GM23338 (cell line): ENCODE results near the gene RPL34. TPM values are rescaled to one million over a fixed set of nuclear protein-coding genes. Genes with fewer than 3 reads are reported as not detected.

Source experiments
- ATAC-seq: fragments of 200-7000 bp; cut with Tn5 transposase; 3 replicates; pipeline ENCODE4 v1.9.1; 2020
- DNase-seq: peaks from one replicate; pipeline ENCODE4 v3.0.0-alpha.2; 2015; ENCODE audit warnings: low spot score
- H2AFZ ChIP-seq: fragments of 200-600 bp; sonication (generic); 2 replicates; pipeline ENCODE4 v1.8.0; 2016; ENCODE audit warnings: antibody characterized with exemption, mild to moderate bottlenecking, moderate library complexity
- H3F3A ChIP-seq: fragments of 200-600 bp; sonication (generic); replicated peaks from 2 replicates; pipeline ENCODE4 v1.8.0; 2017; ENCODE audit warnings: antibody characterized with exemption, mixed run types, low read depth
- H3K27ac ChIP-seq: fragments of 200-600 bp; sonication (generic); 2 replicates; pipeline ENCODE4 v1.6.1; 2016; ENCODE audit warnings: low read depth
- H3K27me3 ChIP-seq: fragments of 200-600 bp; sonication (generic); 2 replicates; pipeline ENCODE4 v1.8.0; 2016; ENCODE audit warnings: mild to moderate bottlenecking, mixed run types, moderate library complexity; ENCODE audit not compliant: insufficient read depth
- H3K36me3 ChIP-seq: fragments of 200-600 bp; sonication (generic); 2 replicates; pipeline ENCODE4 v1.8.0; 2016; ENCODE audit warnings: mild to moderate bottlenecking; ENCODE audit not compliant: insufficient read depth
- H3K4me1 ChIP-seq: fragments of 200-600 bp; sonication (generic); 2 replicates; pipeline ENCODE4 v1.8.0; 2016; ENCODE audit warnings: mild to moderate bottlenecking, moderate library complexity; ENCODE audit not compliant: insufficient read depth
- H3K4me2 ChIP-seq: fragments of 200-600 bp; sonication (generic); 2 replicates; pipeline ENCODE4 v1.7.1; 2017; ENCODE audit warnings: mixed run types
- H3K4me3 ChIP-seq: fragments of 200-600 bp; sonication (generic); 2 replicates; pipeline ENCODE4 v1.6.1; 2016; ENCODE audit warnings: mixed run types
- H3K79me2 ChIP-seq: fragments of 200-600 bp; sonication (generic); replicated peaks from 2 replicates; pipeline ENCODE4 v1.8.0; 2017; ENCODE audit warnings: mild to moderate bottlenecking; ENCODE audit not compliant: insufficient read depth
- H3K9me2 ChIP-seq: fragments of 200-600 bp; sonication (generic); 2 replicates; pipeline ENCODE4 v1.8.0; 2017; ENCODE audit not compliant: insufficient read depth
- H4K20me1 ChIP-seq: fragments of 200-600 bp; sonication (generic); replicated peaks from 2 replicates; pipeline ENCODE4 v1.8.0; 2017; ENCODE audit warnings: mild to moderate bottlenecking; ENCODE audit not compliant: insufficient read depth
- H3K27ac Mint-ChIP-seq: 2 replicates; pipeline ENCODE4 v1.8.0; 2020; ENCODE audit warnings: inconsistent platforms, mild to moderate bottlenecking, moderate library complexity, mixed read lengths
- H3K27me3 Mint-ChIP-seq: 3 replicates; pipeline ENCODE4 v1.8.0; 2022; ENCODE audit warnings: low read depth, mild to moderate bottlenecking, moderate library complexity, mixed read lengths, inconsistent platforms; ENCODE audit not compliant: insufficient read depth, poor library complexity
- H3K36me3 Mint-ChIP-seq: 3 replicates; pipeline ENCODE4 v1.8.0; 2021; ENCODE audit warnings: low read depth, mild to moderate bottlenecking, inconsistent platforms, moderate library complexity, mixed read lengths
- H3K4me1 Mint-ChIP-seq: 3 replicates; pipeline ENCODE4 v1.8.0; 2020; ENCODE audit warnings: mild to moderate bottlenecking, inconsistent platforms, mixed read lengths
- H3K4me3 Mint-ChIP-seq: 3 replicates; pipeline ENCODE4 v1.8.0; 2021; ENCODE audit warnings: moderate library complexity, mild to moderate bottlenecking, inconsistent platforms, mixed read lengths
- H3K9me3 Mint-ChIP-seq: 3 replicates; pipeline ENCODE4 v1.8.0; 2020; ENCODE audit warnings: moderate library complexity, mild to moderate bottlenecking, inconsistent platforms, mixed read lengths
- CTCF ChIP-seq, 2 experiments: fragments of 200-600 bp in 1 of 2; sonication (generic) in 1 of 2; conservative IDR thresholded peaks; 2 replicates each; pipeline versions ENCODE4 v1.5.1 to v1.6.1; 2016 to 2017; ENCODE audit warnings: antibody characterized with exemption in 2 of 2, low read depth in 2 of 2, mild to moderate bottlenecking in 2 of 2, moderate library complexity in 1 of 2
- EZH2phosphoT487 ChIP-seq: fragments of 200-600 bp; sonication (generic); IDR thresholded peaks from one replicate; pipeline ENCODE4 v1.8.1; 2018; ENCODE audit warnings: antibody characterized with exemption; ENCODE audit not compliant: unreplicated experiment
- NANOG ChIP-seq: IDR thresholded peaks from 2 replicates; pipeline ENCODE4 v1.6.1; 2016; ENCODE audit warnings: antibody characterized with exemption, borderline replicate concordance
- STAT1 ChIP-seq: IDR thresholded peaks from one replicate; pipeline ENCODE4 v1.6.1; 2016; ENCODE audit warnings: antibody characterized with exemption; ENCODE audit not compliant: unreplicated experiment
- ZNF331 ChIP-seq: fragments of 250-450 bp; sonication (Bioruptor Pico); IDR thresholded peaks from 2 replicates; pipeline ENCODE4 v1.5.0; 2020; ENCODE audit warnings: low read depth, mild to moderate bottlenecking, moderate library complexity
- ZNF462 ChIP-seq: fragments of 250-450 bp; sonication (Bioruptor Pico); IDR thresholded peaks from 2 replicates; pipeline ENCODE4 v1.5.0; 2020; ENCODE audit warnings: mild to moderate bottlenecking, moderate library complexity
- polyA plus RNA-seq: library from polyadenylated mRNA; unstranded; fragments of >200 nt; fragmentation: Nextera tagmentation; extraction: Ambion mirVana; gene quantifications from 2 replicates; pipeline ENCODE4 v1.2.1, GENCODE V29; 2016
- total RNA-seq: library from RNA; depleted of rRNA; stranded (reverse); fragments of >200 nt; shearing (Covaris generic); gene quantifications from 2 replicates; pipeline ENCODE4 v1.2.3, GENCODE V29; 2014

RPL34 gene
- total and polyA plus RNA-seq, 2 experiments from 2014 or later = 785 to 2,566 TPM

- TF ChIP-seq ZNF462 (CRISPR knock-in tag) (no peak), CTCF (conservative IDR thresholded peaks at IDR 0.05; ENCODE audit: low read depth in 2 of 2) (no peak), NANOG (no peak), STAT1 (no peak), ZNF331 (CRISPR knock-in tag) (no peak), EZH2phosphoT487 (no peak)
Observed at GRCh38 chr4:108589961-108590360, 30.4 kb upstream of the RPL34 start (continued).

- DNase-seq = no peak
- Histone ChIP-seq H3K4me2 (no peak overlapping the region), H3K4me1 (peaks cover 7% of the 10 kb centered on the region; the same call in 1 of the 2 replicates), H3K9me2 (no peaks in the 10 kb centered on the region), H3K36me3 (no peaks in the 10 kb centered on the region), H2AFZ (no peak overlapping the region), H3K27me3 (peaks cover 73% of the 10 kb centered on the region), H4K20me1 (no peaks in the 10 kb centered on the region), H3K79me2 (no peaks in the 10 kb centered on the region), H3K27ac (no peak overlapping the region), H3F3A (no peaks in the 10 kb centered on the region), H3K4me3 (no peak overlapping the region)
- H3K27ac Mint-ChIP-seq = no peak overlapping the region
- H3K9me3 Mint-ChIP-seq = peaks cover 3% of the 10 kb centered on the region; the same call in 2 of the 3 replicates
- H3K4me1 Mint-ChIP-seq = peaks cover 20% of the 10 kb centered on the region
- H3K4me3 Mint-ChIP-seq = no peak overlapping the region
- H3K27me3 Mint-ChIP-seq = peaks cover 25% of the 10 kb centered on the region
- no peak for ATAC-seq
- no peaks in the 10 kb centered on the region for H3K36me3 Mint-ChIP-seq
- no peak for TF ChIP-seq ZNF462 (CRISPR knock-in tag)
- no peak for TF ChIP-seq ZNF331 (CRISPR knock-in tag)
- TF ChIP-seq EZH2phosphoT487 = no peak
Observed at GRCh38 chr4:108590776-108591175, 29.6 kb upstream of the RPL34 start.
